NCI-H345 (cell line): ENCODE measurements around the gene IGFL2.
"Not testable (repeated sequence)": the region's sequence is repeated elsewhere in the genome, so short reads cannot be mapped to it uniquely, and the experiment has no call there.

ENCODE experiments used
- DNase-seq: peaks from one replicate; lab custom pipeline; 2025; lab: John Stamatoyannopoulos, UW

IGFL2 gene

GRCh38 chr19:46189971-46190888, 42.2 kb downstream of the IGFL2 start:
- DNase-seq = no peak

GRCh38 chr19:46191356-46191755, 43.3 kb downstream of the IGFL2 start:
- DNase-seq = no peak

- no peak for DNase-seq
Measured at GRCh38 chr19:46191972-46192371, 43.9 kb downstream of the IGFL2 start.

- not testable (repeated sequence) for DNase-seq
Measured at GRCh38 chr19:46192626-46192991, 44.6 kb downstream of the IGFL2 start.

- no peak for DNase-seq
Measured at GRCh38 chr19:46192992-46193650, 45.1 kb downstream of the IGFL2 start.

- DNase-seq = no peak
Measured at GRCh38 chr19:46193678-46194077, 45.6 kb downstream of the IGFL2 start.

GRCh38 chr19:46195104-46195503, 47.1 kb downstream of the IGFL2 start:
- DNase-seq = no peak

DNA sequence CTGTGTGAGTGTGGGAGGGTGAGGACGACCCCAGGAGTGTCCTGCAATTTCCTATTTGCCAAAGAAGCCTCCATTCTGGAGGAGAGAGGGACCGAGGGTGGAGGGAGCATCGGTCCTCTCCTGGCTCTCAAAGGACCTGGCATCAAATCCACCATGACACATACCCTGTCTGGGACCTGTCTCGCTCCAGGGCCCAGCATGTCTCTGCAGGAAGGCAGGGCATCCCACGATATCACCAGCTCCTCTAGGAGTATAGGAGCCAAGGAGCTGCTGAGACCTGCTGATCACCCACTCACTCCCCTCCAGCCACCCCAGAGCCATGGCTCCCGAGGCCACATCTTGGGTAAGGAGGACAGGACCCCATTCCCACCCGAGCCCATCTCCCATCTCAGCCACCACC, 47.9 kb downstream of the IGFL2 start:
- not testable (repeated sequence) for DNase-seq

- DNase-seq = no peak
Measured at GRCh38 chr19:46196410-46197124, 48.5 kb downstream of the IGFL2 start.

- no peak for DNase-seq
Measured at GRCh38 chr19:46197314-46198070, 49.5 kb downstream of the IGFL2 start.

DNA sequence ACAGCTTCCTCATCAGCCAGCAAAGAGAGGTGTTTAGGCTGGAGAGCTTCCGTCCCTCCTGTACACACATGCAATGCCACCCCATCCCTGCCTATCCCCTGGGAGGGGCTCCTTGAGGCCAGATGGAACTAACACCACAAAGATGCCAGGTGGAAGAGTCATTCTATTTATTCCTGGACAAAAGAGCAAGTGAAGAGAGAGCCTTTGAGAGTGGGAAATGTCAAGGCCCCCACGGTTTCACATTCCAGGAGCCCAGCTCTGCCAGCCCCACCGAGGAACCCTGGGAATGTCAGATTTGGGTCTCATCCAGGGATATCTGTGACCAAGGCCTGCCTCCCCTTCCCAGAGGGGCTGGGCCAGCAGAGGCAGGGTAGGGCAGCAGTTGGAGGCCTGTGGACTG, 50.7 kb downstream of the IGFL2 start:
- no peak for DNase-seq

DNA sequence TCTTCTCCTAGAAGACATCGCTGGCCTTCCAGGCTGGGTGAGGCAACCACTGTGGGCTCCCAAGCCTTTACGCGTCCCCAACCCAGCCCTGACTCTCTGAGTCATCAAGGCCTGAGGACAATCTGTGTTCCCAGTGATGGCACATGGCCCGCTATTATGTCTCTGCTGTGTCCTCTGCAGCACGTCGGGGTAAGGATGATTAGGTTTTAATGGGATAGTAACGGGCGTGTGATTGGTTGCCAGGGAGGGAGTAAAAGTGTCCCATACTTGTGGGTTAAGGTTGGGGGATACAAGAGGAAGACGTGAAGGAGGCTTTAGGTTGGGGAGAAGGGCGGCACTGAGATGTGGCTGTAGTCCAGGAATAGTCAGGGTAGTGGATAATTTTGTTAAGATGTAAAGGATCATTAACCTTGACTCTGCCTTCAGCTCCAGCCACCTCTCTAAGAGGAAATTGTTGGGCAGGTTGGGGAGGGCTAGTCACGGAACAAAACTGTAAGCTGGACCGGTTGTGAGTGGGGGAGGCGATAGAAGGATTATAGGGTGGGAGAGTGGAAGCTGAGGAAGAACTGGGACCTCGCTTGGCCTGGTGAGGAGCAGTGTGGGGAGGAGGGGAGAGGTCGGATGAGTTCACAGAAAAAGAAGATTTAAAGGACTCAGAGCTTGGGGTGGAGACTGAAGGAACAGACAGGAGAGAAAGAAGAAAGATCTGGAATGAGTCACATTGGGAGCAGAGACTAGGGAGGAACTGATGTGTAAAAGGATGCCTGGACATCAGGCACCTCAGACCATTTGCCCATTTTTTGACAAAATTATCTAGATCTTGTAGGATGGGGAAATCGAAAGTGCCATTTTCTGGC, 53.6 kb downstream of the IGFL2 start:
- DNase-seq = no peak

- no peak for DNase-seq
Measured at GRCh38 chr19:46202426-46202825, 54.4 kb downstream of the IGFL2 start.

DNA sequence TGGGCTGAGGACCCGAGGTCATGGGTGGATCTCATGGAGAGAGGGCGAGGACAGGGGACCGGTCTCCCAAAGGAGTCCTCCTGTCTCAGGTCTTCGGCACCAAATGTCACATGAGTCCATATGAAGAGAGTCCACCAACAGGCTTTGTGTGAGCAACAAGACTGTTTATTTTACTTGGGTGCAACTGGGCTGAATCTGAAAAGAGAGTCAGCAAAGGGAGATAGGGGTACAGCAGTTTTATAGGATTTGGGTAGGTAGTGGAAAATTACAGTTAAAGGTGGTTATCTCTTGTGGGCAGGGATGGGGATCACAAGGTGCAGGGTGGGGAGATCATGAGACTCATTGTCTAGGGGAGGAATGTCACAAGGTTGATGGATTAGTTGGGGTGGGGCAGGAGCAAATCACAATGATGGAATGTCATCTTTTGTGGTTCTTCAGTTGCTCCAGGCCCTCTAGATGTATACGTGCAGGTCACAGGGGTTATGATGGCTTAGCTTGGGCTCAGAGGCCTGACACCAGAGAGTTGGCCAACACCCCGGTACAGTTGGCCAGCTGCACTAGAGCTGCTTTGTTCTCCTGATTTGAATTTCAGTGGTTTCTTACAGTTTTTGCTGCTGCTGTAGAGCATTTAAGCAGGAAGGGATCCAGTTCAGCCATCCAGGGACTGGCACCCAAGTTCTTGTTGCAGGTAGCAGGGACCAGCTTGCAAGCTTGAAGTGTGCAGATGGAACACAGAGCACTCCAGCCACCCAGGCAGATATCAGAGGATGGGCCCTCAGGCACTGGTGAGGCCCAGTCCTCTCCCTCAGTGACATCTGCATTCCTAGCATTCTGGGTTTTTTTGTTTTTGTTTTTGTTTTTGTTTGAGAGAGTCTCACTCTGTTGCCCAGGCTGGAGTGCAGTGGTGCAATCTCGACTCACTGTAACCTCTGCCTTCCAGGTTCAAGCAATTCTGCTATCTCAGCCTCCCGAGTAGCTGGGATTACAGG, 55.1 kb downstream of the IGFL2 start:
- no peak for DNase-seq

DNA sequence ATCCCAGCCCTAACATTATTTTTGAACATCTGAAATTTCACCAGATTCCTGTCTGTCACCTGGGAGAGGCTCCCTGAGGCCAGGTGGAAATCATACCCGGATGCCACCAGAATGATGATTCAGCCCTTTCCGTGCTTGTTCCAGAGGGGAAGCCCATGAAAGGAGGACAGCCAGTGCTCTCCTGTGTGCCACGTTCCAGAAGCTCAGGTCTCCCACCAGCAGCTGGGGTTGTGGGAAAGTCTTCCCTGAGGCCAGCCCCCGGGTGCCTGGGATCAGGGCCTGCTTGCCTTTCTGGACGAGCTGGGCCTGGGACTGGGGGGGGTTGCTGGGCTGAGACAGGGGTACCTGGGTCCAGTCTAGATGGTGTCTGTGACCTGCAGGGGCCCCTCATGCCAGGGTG, 56.0 kb downstream of the IGFL2 start:
- no peak for DNase-seq

DNA sequence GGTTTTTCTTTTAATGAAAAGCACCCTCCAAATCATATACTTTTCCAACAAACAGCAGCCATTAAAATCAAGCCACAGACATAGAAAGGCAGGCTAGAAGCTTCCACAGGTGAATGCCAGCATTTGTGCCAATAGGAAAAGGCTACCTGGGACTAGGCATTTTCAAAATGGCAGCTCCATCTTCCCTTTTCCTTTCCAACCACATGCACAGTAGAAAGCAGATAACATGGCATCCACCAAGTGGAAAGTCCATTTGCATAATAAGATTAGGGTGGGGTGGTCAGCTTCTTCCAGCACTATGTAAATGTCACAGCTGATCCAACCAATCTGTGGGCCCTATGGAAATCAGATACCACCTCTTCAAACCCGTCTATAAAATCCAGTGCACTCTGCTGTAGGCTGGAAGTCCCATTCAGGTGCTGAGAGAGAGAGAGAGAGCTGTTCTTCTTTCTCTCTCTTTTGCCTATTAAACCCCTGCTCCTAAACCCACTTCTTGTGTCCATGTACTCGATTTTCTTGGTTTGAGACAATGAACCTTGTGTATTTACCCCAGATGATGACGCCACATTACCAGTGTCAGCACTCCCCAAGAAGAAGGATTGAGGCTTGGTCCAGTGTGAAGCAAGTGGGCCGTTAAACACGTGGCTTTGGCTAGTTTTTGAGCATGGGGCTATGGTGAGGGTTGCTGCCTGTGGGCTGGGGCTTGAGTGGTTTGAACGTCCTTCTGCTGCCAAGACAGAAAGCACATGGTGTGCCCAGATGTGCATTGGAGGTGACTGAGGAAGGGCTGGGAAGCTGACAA, 57.3 kb downstream of the IGFL2 start:
- DNase-seq = no peak

DNA sequence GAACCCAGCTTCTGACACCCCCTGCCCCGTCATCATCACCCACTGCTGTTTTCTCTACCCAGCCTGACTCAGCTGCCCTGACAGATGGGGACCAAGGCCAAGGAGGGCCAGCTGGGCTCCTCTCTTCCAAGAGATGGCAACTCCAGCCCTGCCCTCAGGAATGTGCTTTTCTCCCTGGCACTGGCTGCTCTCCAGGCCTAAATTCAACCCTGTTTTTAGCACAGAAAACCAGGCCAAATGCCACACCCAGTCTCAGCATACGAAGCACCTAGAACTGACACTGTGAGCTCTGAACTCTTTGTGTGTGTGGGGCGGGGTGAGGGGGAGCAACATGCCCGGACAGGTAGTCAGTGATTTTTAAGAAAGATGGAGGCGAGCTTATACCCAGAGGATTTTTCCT, 58.1 kb downstream of the IGFL2 start:
- no peak for DNase-seq

GRCh38 chr19:46206682-46207081, 58.6 kb downstream of the IGFL2 start:
- no peak for DNase-seq

- DNase-seq = not testable (repeated sequence)
Measured at GRCh38 chr19:46207858-46208257, 59.8 kb downstream of the IGFL2 start.
